ENCODE data around the gene ANKLE1.

The ANKLE1 gene

GRCh38 chr19:17282488-17283125 lies 906 bp downstream of the ANKLE1 start:
- peak overlapping the region; percentile 25 for H3K4me3 ChIP-seq (ENCODE audit: low read depth, low read length)
- in situ Hi-C loops (cut with HindIII; ENCODE audit: low sequenced_read_pairs) = no loop called here
- peak; percentile 65 for DNase-seq (ENCODE audit: low read depth, low spot score)

GRCh38 chr19:17283504-17283996 lies 1.8 kb downstream of the ANKLE1 start:
- in situ Hi-C loops (cut with HindIII; ENCODE audit: low sequenced_read_pairs) = no loop called here
- no peak for DNase-seq (ENCODE audit: low read depth, low spot score)
- no peak overlapping the region for H3K4me3 ChIP-seq (ENCODE audit: low read depth, low read length)
- TF ChIP-seq, protein P1, sequence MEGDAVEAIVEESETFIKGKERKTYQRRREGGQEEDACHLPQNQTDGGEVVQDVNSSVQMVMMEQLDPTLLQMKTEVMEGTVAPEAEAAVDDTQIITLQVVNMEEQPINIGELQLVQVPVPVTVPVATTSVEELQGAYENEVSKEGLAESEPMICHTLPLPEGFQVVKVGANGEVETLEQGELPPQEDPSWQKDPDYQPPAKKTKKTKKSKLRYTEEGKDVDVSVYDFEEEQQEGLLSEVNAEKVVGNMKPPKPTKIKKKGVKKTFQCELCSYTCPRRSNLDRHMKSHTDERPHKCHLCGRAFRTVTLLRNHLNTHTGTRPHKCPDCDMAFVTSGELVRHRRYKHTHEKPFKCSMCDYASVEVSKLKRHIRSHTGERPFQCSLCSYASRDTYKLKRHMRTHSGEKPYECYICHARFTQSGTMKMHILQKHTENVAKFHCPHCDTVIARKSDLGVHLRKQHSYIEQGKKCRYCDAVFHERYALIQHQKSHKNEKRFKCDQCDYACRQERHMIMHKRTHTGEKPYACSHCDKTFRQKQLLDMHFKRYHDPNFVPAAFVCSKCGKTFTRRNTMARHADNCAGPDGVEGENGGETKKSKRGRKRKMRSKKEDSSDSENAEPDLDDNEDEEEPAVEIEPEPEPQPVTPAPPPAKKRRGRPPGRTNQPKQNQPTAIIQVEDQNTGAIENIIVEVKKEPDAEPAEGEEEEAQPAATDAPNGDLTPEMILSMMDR (IDR thresholded peaks at IDR 0.05; ENCODE audit: low read depth, low read length) = no peak

More at GRCh38 chr19:17282488-17283125, 906 bp downstream of the ANKLE1 start:
- TF ChIP-seq, protein P1 (IDR thresholded peaks at IDR 0.05; ENCODE audit: low read depth, low read length) = peak; percentile 92

GRCh38 chr19:17285415-17286135 lies 3.9 kb downstream of the ANKLE1 start:
- TF ChIP-seq, protein P1 (IDR thresholded peaks at IDR 0.05; ENCODE audit: low read depth, low read length) = no peak
- H3K4me3 ChIP-seq (ENCODE audit: low read depth, low read length) = no peak overlapping the region
- no peak for DNase-seq (ENCODE audit: low read depth, low spot score)
- in situ Hi-C loops (cut with HindIII; ENCODE audit: low sequenced_read_pairs) = no loop called here

DNA sequence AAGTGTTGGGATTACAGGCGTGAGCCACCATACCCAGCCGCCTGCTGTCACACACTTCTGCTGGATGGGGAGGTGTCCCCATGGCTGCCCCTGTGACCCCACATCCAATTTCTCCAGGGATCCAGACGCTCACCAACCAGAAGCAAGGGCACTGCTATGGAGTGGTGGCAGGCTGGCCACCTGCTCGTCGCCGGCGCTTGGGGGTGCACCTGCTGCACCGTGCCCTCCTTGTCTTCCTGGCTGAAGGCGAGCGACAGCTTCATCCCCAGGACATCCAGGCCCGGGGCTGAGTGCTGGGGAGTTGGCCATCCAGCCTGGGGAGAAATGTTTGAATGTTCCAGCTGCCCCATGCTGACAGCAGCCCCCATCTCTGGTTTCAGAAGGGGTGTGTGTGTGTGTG lies 4.6 kb downstream of the ANKLE1 start:
- no peak for DNase-seq (ENCODE audit: low read depth, low spot score)
- TF ChIP-seq, protein P1 (IDR thresholded peaks at IDR 0.05; ENCODE audit: low read depth, low read length) = no peak
- H3K4me3 ChIP-seq (ENCODE audit: low read depth, low read length) = no peak overlapping the region
- in situ Hi-C loops (cut with HindIII; ENCODE audit: low sequenced_read_pairs) = no loop called here

DNA sequence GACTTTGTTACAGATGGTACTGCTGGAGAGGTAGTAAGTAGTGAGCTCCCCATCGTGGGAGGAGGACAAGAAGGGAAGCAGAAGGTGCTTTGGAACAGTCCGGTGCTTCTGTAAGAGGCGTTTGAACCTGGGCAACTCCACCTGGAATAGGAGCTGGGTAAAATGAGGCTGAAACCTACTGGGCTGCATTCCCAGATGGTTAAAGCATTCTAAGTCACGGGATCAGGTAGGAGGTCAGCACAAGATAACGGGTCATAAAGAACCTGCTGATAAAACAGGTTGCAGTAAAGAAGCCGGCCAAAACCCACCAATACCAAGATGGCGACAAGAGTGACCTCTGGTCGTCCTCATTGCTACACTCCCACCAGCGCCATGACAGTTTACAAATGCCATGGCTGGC lies 5.1 kb downstream of the ANKLE1 start:
- no peak overlapping the region for H3K4me3 ChIP-seq (ENCODE audit: low read depth, low read length)
- in situ Hi-C loops (cut with HindIII; ENCODE audit: low sequenced_read_pairs) = no loop called here
- TF ChIP-seq, protein P1 (IDR thresholded peaks at IDR 0.05; ENCODE audit: low read depth, low read length) = no peak
- no peak for DNase-seq (ENCODE audit: low read depth, low spot score)

DNA sequence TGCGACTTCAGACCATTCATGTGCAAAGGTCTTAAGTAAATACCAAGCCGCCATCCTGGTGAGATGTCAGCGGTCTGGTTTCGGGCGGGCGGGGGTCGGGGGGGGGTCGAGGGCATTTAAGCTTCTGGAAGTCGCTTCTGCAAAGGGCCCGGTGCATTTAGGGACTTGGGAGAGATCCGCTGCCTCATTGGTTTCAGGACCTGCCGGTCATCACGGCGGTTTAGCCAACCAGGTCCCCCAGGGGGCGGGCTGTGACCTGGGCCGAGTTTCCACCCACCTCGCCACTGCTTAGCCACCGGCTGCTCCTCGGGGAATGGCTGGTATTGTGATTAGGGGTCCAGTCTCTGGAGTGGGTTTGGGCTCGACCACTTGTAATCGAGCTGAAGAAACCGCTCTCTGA lies 7.8 kb downstream of the ANKLE1 start:
- in situ Hi-C loops (cut with HindIII; ENCODE audit: low sequenced_read_pairs) = no loop called here
- TF ChIP-seq, protein P1 (IDR thresholded peaks at IDR 0.05; ENCODE audit: low read depth, low read length) = no peak
- H3K4me3 ChIP-seq (ENCODE audit: low read depth, low read length) = peak overlapping the region; percentile 23
- peak; percentile 89 for DNase-seq (ENCODE audit: low read depth, low spot score)

Measured in astrocyte of the spinal cord (primary cell).